GM23338 (cell line): ENCODE measurements around the gene CCDC183. TPM values are rescaled to one million over a fixed set of nuclear protein-coding genes. Genes with fewer than 3 reads are reported as not detected.

Experiments
- ATAC-seq: fragments of 200-7000 bp; cut with Tn5 transposase; 3 replicates; pipeline ENCODE4 v1.9.1; 2020
- DNase-seq: peaks from one replicate; pipeline ENCODE4 v3.0.0-alpha.2; 2015; ENCODE audit warnings: low spot score
- H2AFZ ChIP-seq: fragments of 200-600 bp; sonication (generic); 2 replicates; pipeline ENCODE4 v1.8.0; 2016; ENCODE audit warnings: antibody characterized with exemption, mild to moderate bottlenecking, moderate library complexity
- H3F3A ChIP-seq: fragments of 200-600 bp; sonication (generic); replicated peaks from 2 replicates; pipeline ENCODE4 v1.8.0; 2017; ENCODE audit warnings: antibody characterized with exemption, mixed run types, low read depth
- H3K27ac ChIP-seq: fragments of 200-600 bp; sonication (generic); 2 replicates; pipeline ENCODE4 v1.6.1; 2016; ENCODE audit warnings: low read depth
- H3K27me3 ChIP-seq: fragments of 200-600 bp; sonication (generic); 2 replicates; pipeline ENCODE4 v1.8.0; 2016; ENCODE audit warnings: mild to moderate bottlenecking, mixed run types, moderate library complexity; ENCODE audit not compliant: insufficient read depth
- H3K36me3 ChIP-seq: fragments of 200-600 bp; sonication (generic); 2 replicates; pipeline ENCODE4 v1.8.0; 2016; ENCODE audit warnings: mild to moderate bottlenecking; ENCODE audit not compliant: insufficient read depth
- H3K4me1 ChIP-seq: fragments of 200-600 bp; sonication (generic); 2 replicates; pipeline ENCODE4 v1.8.0; 2016; ENCODE audit warnings: mild to moderate bottlenecking, moderate library complexity; ENCODE audit not compliant: insufficient read depth
- H3K4me2 ChIP-seq: fragments of 200-600 bp; sonication (generic); 2 replicates; pipeline ENCODE4 v1.7.1; 2017; ENCODE audit warnings: mixed run types
- H3K4me3 ChIP-seq: fragments of 200-600 bp; sonication (generic); 2 replicates; pipeline ENCODE4 v1.6.1; 2016; ENCODE audit warnings: mixed run types
- H3K79me2 ChIP-seq: fragments of 200-600 bp; sonication (generic); replicated peaks from 2 replicates; pipeline ENCODE4 v1.8.0; 2017; ENCODE audit warnings: mild to moderate bottlenecking; ENCODE audit not compliant: insufficient read depth
- H3K9me2 ChIP-seq: fragments of 200-600 bp; sonication (generic); 2 replicates; pipeline ENCODE4 v1.8.0; 2017; ENCODE audit not compliant: insufficient read depth
- H4K20me1 ChIP-seq: fragments of 200-600 bp; sonication (generic); replicated peaks from 2 replicates; pipeline ENCODE4 v1.8.0; 2017; ENCODE audit warnings: mild to moderate bottlenecking; ENCODE audit not compliant: insufficient read depth
- H3K27ac Mint-ChIP-seq: 2 replicates; pipeline ENCODE4 v1.8.0; 2020; ENCODE audit warnings: inconsistent platforms, mild to moderate bottlenecking, moderate library complexity, mixed read lengths
- H3K27me3 Mint-ChIP-seq: 3 replicates; pipeline ENCODE4 v1.8.0; 2022; ENCODE audit warnings: low read depth, mild to moderate bottlenecking, moderate library complexity, mixed read lengths, inconsistent platforms; ENCODE audit not compliant: insufficient read depth, poor library complexity
- H3K36me3 Mint-ChIP-seq: 3 replicates; pipeline ENCODE4 v1.8.0; 2021; ENCODE audit warnings: low read depth, mild to moderate bottlenecking, inconsistent platforms, moderate library complexity, mixed read lengths
- H3K4me1 Mint-ChIP-seq: 3 replicates; pipeline ENCODE4 v1.8.0; 2020; ENCODE audit warnings: mild to moderate bottlenecking, inconsistent platforms, mixed read lengths
- H3K4me3 Mint-ChIP-seq: 3 replicates; pipeline ENCODE4 v1.8.0; 2021; ENCODE audit warnings: moderate library complexity, mild to moderate bottlenecking, inconsistent platforms, mixed read lengths
- H3K9me3 Mint-ChIP-seq: 3 replicates; pipeline ENCODE4 v1.8.0; 2020; ENCODE audit warnings: moderate library complexity, mild to moderate bottlenecking, inconsistent platforms, mixed read lengths
- CREB1 ChIP-seq: fragments of 250-450 bp; sonication (Bioruptor Pico); IDR thresholded peaks from 2 replicates; pipeline ENCODE4 v1.5.0; 2020; ENCODE audit warnings: low read depth, mild to moderate bottlenecking, moderate library complexity
- EZH2 ChIP-seq: fragments of 200-600 bp; sonication (generic); IDR thresholded peaks from one replicate; pipeline ENCODE4 v1.8.0; 2017; ENCODE audit warnings: antibody characterized with exemption, mild to moderate bottlenecking, low read depth; ENCODE audit not compliant: unreplicated experiment
- EZH2phosphoT487 ChIP-seq: fragments of 200-600 bp; sonication (generic); IDR thresholded peaks from one replicate; pipeline ENCODE4 v1.8.1; 2018; ENCODE audit warnings: antibody characterized with exemption; ENCODE audit not compliant: unreplicated experiment
- NANOG ChIP-seq: IDR thresholded peaks from 2 replicates; pipeline ENCODE4 v1.6.1; 2016; ENCODE audit warnings: antibody characterized with exemption, borderline replicate concordance
- POLR2AphosphoS5 ChIP-seq: IDR thresholded peaks from 2 replicates; pipeline ENCODE4 v1.6.1; 2016; ENCODE audit warnings: antibody characterized with exemption, low read depth
- STAT1 ChIP-seq: IDR thresholded peaks from one replicate; pipeline ENCODE4 v1.6.1; 2016; ENCODE audit warnings: antibody characterized with exemption; ENCODE audit not compliant: unreplicated experiment
- ZNF114 ChIP-seq: fragments of 250-450 bp; sonication (Bioruptor Pico); IDR thresholded peaks from 2 replicates; pipeline ENCODE4 v1.5.0; 2020; ENCODE audit warnings: mild to moderate bottlenecking, moderate library complexity
- ZNF331 ChIP-seq: fragments of 250-450 bp; sonication (Bioruptor Pico); IDR thresholded peaks from 2 replicates; pipeline ENCODE4 v1.5.0; 2020; ENCODE audit warnings: low read depth, mild to moderate bottlenecking, moderate library complexity
- polyA plus RNA-seq: library from polyadenylated mRNA; unstranded; fragments of >200 nt; fragmentation: Nextera tagmentation; extraction: Ambion mirVana; gene quantifications from 2 replicates; pipeline ENCODE4 v1.2.1, GENCODE V29; 2016
- total RNA-seq: library from RNA; depleted of rRNA; stranded (reverse); fragments of >200 nt; shearing (Covaris generic); gene quantifications from 2 replicates; pipeline ENCODE4 v1.2.3, GENCODE V29; 2014
- TF ChIP-seq, protein P1 (sequence below), 2 experiments: fragments of 200-600 bp in 1 of 2; sonication (generic) in 1 of 2; conservative IDR thresholded peaks; 2 replicates each; pipeline versions ENCODE4 v1.5.1 to v1.6.1; 2016 to 2017; ENCODE audit warnings: antibody characterized with exemption in 2 of 2, low read depth in 2 of 2, mild to moderate bottlenecking in 2 of 2, moderate library complexity in 1 of 2
- TF ChIP-seq, protein P2 (sequence below): IDR thresholded peaks from 2 replicates; pipeline ENCODE4 v1.6.1; 2016; ENCODE audit warnings: antibody characterized with exemption
- TF ChIP-seq, protein P3 (sequence below): fragments of 250-450 bp; sonication (Bioruptor Pico); IDR thresholded peaks from 2 replicates; pipeline ENCODE4 v1.5.0; 2020; ENCODE audit warnings: mild to moderate bottlenecking, moderate library complexity

CCDC183 gene
- total and polyA plus RNA-seq, 2 experiments from 2014 or later, result 1.1 to 1.2 TPM

DNA sequence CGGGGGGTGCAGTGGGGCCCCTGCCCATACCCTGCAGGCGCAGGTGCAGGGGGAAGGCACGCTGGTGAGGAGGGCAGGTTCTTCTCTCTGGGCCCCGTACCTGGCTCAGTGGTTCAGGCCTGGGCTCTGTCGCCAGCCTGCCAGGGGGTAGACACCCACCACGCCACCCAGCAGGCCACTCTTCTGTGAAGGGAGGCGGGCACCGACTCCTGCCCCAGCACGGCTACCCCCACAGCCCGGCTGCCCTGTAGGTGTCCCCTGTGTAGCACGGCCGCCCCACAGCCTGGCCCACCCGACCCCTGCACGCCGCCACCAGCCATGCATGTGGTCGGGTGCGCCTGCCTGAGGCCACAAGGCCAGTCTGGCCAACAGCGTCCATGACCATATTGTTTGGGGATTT is 49.5 kb upstream of the CCDC183 start:
- Histone ChIP-seq H2AFZ (no peak overlapping the region), H3K4me1 (no peaks in the 10 kb centered on the region), H3K36me3 (no peaks in the 10 kb centered on the region), H3K27me3 (no peaks in the 10 kb centered on the region), H3K79me2 (no peaks in the 10 kb centered on the region), H3F3A (no peaks in the 10 kb centered on the region), H4K20me1 (no peaks in the 10 kb centered on the region), H3K4me3 (no peak overlapping the region), H3K9me2 (no peaks in the 10 kb centered on the region), H3K4me2 (no peak overlapping the region), H3K27ac (no peak overlapping the region)
- Mint-ChIP-seq H3K36me3 (no peaks in the 10 kb centered on the region), H3K4me3 (no peak overlapping the region), H3K9me3 (peaks cover 3% of the 10 kb centered on the region; the same call in 2 of the 3 replicates), H3K4me1 (no peaks in the 10 kb centered on the region), H3K27ac (no peak overlapping the region), H3K27me3 (peaks cover 4% of the 10 kb centered on the region)
- DNase-seq (no peak), ATAC-seq (no peak)
- TF ChIP-seq ZNF114 (CRISPR knock-in tag) (no peak), NANOG (no peak), STAT1 (no peak), ZNF331 (CRISPR knock-in tag) (no peak), POLR2AphosphoS5 (no peak), EZH2phosphoT487 (no peak), EZH2 (no peak), CREB1 (CRISPR knock-in tag) (no peak)
- TF ChIP-seq, protein P1, sequence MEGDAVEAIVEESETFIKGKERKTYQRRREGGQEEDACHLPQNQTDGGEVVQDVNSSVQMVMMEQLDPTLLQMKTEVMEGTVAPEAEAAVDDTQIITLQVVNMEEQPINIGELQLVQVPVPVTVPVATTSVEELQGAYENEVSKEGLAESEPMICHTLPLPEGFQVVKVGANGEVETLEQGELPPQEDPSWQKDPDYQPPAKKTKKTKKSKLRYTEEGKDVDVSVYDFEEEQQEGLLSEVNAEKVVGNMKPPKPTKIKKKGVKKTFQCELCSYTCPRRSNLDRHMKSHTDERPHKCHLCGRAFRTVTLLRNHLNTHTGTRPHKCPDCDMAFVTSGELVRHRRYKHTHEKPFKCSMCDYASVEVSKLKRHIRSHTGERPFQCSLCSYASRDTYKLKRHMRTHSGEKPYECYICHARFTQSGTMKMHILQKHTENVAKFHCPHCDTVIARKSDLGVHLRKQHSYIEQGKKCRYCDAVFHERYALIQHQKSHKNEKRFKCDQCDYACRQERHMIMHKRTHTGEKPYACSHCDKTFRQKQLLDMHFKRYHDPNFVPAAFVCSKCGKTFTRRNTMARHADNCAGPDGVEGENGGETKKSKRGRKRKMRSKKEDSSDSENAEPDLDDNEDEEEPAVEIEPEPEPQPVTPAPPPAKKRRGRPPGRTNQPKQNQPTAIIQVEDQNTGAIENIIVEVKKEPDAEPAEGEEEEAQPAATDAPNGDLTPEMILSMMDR (conservative IDR thresholded peaks at IDR 0.05; ENCODE audit: low read depth in 2 of 2), result no peak
- TF ChIP-seq, protein P2, sequence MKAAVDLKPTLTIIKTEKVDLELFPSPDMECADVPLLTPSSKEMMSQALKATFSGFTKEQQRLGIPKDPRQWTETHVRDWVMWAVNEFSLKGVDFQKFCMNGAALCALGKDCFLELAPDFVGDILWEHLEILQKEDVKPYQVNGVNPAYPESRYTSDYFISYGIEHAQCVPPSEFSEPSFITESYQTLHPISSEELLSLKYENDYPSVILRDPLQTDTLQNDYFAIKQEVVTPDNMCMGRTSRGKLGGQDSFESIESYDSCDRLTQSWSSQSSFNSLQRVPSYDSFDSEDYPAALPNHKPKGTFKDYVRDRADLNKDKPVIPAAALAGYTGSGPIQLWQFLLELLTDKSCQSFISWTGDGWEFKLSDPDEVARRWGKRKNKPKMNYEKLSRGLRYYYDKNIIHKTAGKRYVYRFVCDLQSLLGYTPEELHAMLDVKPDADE, result no peak
- TF ChIP-seq, protein P3, sequence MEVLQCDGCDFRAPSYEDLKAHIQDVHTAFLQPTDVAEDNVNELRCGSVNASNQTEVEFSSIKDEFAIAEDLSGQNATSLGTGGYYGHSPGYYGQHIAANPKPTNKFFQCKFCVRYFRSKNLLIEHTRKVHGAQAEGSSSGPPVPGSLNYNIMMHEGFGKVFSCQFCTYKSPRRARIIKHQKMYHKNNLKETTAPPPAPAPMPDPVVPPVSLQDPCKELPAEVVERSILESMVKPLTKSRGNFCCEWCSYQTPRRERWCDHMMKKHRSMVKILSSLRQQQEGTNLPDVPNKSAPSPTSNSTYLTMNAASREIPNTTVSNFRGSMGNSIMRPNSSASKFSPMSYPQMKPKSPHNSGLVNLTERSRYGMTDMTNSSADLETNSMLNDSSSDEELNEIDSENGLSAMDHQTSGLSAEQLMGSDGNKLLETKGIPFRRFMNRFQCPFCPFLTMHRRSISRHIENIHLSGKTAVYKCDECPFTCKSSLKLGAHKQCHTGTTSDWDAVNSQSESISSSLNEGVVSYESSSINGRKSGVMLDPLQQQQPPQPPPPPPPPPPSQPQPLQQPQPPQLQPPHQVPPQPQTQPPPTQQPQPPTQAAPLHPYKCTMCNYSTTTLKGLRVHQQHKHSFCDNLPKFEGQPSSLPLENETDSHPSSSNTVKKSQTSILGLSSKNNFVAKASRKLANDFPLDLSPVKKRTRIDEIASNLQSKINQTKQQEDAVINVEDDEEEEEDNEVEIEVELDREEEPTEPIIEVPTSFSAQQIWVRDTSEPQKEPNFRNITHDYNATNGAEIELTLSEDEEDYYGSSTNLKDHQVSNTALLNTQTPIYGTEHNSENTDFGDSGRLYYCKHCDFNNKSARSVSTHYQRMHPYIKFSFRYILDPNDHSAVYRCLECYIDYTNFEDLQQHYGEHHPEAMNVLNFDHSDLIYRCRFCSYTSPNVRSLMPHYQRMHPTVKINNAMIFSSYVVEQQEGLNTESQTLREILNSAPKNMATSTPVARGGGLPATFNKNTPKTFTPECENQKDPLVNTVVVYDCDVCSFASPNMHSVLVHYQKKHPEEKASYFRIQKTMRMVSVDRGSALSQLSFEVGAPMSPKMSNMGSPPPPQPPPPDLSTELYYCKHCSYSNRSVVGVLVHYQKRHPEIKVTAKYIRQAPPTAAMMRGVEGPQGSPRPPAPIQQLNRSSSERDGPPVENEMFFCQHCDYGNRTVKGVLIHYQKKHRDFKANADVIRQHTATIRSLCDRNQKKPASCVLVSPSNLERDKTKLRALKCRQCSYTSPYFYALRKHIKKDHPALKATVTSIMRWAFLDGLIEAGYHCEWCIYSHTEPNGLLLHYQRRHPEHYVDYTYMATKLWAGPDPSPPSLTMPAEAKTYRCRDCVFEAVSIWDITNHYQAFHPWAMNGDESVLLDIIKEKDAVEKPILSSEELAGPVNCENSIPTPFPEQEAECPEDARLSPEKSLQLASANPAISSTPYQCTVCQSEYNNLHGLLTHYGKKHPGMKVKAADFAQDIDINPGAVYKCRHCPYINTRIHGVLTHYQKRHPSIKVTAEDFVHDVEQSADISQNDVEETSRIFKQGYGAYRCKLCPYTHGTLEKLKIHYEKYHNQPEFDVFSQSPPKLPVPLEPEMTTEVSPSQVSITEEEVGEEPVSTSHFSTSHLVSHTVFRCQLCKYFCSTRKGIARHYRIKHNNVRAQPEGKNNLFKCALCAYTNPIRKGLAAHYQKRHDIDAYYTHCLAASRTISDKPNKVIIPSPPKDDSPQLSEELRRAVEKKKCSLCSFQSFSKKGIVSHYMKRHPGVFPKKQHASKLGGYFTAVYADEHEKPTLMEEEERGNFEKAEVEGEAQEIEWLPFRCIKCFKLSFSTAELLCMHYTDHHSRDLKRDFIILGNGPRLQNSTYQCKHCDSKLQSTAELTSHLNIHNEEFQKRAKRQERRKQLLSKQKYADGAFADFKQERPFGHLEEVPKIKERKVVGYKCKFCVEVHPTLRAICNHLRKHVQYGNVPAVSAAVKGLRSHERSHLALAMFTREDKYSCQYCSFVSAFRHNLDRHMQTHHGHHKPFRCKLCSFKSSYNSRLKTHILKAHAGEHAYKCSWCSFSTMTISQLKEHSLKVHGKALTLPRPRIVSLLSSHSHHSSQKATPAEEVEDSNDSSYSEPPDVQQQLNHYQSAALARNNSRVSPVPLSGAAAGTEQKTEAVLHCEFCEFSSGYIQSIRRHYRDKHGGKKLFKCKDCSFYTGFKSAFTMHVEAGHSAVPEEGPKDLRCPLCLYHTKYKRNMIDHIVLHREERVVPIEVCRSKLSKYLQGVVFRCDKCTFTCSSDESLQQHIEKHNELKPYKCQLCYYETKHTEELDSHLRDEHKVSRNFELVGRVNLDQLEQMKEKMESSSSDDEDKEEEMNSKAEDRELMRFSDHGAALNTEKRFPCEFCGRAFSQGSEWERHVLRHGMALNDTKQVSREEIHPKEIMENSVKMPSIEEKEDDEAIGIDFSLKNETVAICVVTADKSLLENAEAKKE (CRISPR knock-in tag), result no peak
